ENCODE data around the gene DGCR6L.
"Not testable (repeated sequence)": the region's sequence is repeated elsewhere in the genome, so short reads cannot be mapped to it uniquely, and the experiment has no call there.

DGCR6L gene

DNA sequence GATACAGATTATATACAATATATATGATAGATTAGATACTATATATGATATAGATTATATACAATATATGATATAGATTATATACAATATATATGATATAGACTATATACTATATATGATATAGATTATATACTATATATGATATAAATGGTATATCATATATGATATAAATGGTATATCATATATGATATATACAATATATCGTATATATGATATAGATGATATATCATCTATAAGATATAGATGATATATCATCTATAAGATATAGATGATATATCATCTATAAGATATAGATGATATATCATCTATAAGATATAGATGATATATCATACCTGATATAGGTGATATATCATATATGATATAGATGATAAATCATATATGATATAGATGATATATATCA lies 16.7 kb upstream of the DGCR6L start:
- not testable (repeated sequence) for FAIRE-seq

DNA sequence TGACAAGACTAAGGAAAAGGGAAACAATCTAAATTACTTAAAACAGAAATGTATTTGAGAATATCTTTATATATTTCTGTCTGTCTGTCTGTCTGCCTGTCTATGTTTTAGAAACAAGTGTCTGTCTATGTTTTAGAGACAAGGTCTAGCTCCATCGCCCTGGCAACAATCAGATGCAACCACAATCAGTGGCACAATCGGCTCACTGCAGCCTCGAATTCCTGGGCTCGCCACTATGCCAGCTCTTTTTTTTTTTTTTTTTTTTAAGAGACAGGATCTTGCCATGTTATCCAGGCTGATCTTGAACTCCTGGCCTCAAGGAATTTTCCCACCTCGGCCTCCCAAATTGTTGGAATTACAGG lies 8.7 kb upstream of the DGCR6L start:
- FAIRE-seq; DNase-seq (ENCODE audit: insufficient read length, low spot score): not testable (repeated sequence)

More for the DNA sequence above, 16.7 kb upstream of the DGCR6L start:
- not testable (repeated sequence) for DNase-seq (ENCODE audit: insufficient read length, low spot score)

GRCh38 chr22:20325996-20326395 lies 6.1 kb upstream of the DGCR6L start:
- not testable (repeated sequence) for DNase-seq (ENCODE audit: insufficient read length, low spot score); FAIRE-seq

DNA sequence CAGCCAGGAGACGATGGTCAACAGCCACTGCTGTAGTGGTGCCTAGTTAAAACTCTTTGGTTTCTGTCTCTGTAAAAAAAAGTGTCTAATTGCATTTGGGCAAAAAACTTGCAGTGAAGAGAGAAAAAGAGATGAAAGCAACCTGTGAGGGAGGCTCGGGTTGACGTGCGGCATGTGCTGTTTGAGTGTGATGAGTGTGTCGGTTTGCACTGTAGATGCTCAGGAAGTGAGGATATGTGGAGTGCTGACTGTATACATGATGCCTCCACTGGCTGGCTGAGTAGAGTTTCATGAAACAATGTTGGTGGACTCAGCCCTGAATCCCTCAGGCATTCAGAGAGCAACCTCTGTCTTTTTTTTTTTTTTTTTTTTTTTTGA lies 4.3 kb upstream of the DGCR6L start:
- DNase-seq (ENCODE audit: insufficient read length, low spot score) = no peak
- no peak for FAIRE-seq

DNA sequence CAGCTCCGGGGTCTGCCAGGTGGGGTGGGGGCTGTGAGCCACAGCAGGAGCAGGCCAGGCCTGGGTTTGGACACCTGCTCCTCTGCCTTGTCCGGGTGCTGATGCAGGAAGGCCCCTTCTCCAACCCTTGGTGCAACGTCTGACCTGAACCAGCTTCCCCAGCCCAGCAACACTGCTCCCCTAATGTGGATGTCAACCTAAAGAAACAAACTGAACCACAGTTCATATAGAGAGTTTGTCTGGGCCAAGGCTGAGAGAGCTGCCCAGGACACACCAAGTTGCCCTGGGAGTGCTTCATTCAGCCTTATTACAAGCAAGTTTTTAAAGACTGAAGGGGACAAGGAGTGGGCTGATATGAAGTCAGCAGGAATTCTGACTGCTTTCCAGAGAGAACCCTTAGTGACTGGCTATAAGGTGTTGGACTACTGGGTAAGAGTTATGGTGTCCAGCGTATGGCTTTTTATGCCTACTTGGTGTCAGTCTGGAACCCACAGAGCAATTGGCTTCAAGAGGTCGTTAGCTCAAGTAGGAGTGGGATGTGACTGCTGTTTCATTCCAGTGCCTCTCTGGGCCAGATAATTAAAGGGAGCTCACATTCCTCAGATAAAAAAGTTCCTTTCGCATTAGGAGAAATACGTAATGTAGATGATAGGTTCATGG lies 1.8 kb upstream of the DGCR6L start:
- not testable (repeated sequence) for DNase-seq (ENCODE audit: insufficient read length, low spot score); FAIRE-seq

DNA sequence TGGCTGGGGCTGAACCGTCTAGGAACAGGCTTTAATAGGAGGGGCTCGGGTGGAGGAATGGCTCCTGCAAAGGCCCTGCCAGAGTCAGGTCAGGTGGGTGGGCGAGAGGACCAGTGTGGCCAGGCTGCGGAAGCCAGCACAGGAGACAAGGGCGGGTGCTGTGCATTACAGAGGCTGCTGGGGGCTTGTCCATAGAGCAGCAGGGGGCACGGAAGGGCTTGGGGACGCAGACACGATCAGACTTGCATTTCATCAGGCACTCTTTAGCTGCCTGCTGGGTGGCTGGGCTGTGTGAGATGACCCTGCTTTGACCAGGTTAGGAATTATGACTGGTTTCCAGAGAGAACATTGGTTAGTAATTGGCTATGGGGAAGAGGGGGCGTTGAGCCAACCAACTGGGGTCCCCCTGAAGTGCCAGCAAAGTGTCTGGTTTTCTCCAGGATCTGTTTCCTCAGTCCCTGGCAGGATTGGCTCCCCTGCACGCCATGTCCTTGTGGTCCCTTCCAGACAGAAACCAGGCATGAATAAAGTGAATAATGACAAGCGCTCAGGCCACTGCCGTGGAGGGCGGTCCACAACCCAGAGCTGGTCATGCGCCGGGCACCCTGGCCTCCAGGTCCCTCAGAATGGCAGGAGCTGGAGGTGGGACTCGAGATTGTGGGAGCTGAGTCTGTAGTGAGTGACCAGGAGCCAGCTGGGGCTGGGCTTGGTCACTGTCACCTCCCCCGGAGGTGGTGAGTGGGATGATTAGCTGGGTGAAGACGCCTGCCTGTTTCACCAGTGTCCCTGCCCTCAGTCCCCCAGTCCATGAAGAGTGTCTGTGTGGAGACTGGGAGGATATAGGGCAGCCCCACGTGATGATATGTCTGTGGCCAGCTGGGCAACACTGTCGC lies 1.0 kb upstream of the DGCR6L start:
- not testable (repeated sequence) for DNase-seq (ENCODE audit: insufficient read length, low spot score); FAIRE-seq

- DNase-seq (ENCODE audit: insufficient read length, low spot score) (no peak), FAIRE-seq (no peak)
Observed at GRCh38 chr22:20319041-20319744, 667 bp downstream of the DGCR6L start.

DNA sequence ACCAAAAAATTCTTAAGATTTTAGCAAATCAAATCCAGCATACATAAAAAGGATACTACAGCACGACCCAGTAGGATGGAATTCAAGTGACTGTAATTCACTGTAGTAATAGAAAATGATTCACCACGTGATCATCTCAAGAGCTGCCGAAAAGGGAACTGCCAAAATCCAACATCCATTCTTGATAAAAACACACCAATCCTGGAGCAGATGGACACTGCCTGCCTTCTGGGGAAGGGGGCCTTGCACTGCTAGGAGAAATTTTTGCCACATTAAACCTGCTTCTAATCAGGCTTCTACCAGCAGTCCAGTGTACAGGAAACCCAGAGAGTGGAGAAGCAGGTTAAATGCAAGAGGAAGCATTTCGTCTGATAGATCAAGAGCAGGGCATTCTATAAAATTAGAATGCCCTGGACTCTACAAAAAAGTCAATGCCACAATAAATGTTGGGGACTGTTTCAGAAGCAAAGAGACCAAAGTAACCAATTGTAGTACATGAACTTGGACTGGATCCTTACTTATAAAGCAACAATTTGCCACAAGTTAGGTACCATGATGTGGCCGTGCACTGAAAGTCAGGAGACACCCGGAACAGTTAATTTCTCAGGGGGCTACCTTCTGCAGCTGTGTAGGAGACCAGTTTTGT lies 1.7 kb downstream of the DGCR6L start:
- DNase-seq (ENCODE audit: insufficient read length, low spot score); FAIRE-seq: not testable (repeated sequence)

DNA sequence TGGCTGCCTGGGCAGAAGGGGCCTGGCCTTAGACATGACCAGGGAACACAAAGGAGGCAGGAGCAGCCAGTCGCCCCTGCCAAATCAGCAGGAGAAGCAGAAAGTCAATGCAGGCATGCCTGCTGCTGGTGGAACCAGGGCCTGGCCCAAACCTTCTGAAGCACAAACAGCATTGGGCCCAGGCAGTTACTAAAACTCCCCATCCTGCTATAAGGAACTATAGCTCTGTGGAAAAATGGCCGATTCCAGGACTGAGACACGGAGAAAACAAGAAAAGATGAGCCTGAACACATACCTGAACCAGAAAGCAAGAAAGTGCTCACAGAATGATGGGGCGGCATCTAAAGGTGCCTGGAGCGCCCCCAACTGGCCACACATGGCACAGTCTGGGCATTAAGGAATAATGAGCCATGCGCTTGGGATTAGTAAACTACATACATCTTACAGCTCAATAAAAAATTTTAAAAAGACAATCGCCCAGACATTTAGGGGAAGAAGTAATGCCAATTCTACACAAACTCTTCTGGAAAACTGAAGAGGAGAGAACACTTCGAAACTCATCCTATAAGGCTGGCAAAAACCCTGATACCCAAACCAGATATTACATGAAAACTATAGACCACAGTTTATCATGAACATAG lies 2.3 kb downstream of the DGCR6L start:
- not testable (repeated sequence) for DNase-seq (ENCODE audit: insufficient read length, low spot score)

DNA sequence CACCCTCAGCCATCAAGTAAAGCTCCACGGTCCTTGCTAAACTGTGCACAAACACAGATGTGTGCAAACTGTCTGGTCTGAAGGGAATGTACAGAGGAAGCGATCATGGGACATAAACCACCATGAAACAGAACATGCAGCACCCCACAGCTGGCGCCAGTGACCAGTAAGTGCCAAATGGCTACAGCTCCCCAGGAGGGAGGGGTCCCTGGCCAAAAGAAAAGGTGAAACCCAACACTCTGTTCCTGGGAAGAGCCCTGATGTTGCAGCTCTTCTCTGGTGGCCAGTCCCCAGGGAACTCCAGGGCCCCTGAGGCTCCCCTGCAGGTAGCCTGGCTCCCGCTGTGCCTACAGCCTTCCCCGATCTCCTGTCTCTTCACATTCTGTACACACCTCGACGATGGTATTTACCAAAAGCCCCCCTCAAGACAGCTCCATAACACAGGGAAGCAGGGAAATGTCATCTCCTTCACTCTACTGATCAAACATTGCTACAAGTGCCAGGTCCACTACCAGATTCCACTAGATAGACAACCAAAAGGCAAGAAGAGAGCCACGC lies 2.9 kb downstream of the DGCR6L start:
- DNase-seq (ENCODE audit: insufficient read length, low spot score) (no peak), FAIRE-seq (no peak)

More for the DNA sequence above, 2.3 kb downstream of the DGCR6L start:
- FAIRE-seq = peak; percentile 90

GRCh38 chr22:20316217-20316843 lies 3.5 kb downstream of the DGCR6L start:
- DNase-seq (ENCODE audit: insufficient read length, low spot score) (no peak), FAIRE-seq (no peak)

GRCh38 chr22:20315337-20316216 lies 4.3 kb downstream of the DGCR6L start:
- DNase-seq (ENCODE audit: insufficient read length, low spot score) = no peak
- FAIRE-seq = no peak

DNA sequence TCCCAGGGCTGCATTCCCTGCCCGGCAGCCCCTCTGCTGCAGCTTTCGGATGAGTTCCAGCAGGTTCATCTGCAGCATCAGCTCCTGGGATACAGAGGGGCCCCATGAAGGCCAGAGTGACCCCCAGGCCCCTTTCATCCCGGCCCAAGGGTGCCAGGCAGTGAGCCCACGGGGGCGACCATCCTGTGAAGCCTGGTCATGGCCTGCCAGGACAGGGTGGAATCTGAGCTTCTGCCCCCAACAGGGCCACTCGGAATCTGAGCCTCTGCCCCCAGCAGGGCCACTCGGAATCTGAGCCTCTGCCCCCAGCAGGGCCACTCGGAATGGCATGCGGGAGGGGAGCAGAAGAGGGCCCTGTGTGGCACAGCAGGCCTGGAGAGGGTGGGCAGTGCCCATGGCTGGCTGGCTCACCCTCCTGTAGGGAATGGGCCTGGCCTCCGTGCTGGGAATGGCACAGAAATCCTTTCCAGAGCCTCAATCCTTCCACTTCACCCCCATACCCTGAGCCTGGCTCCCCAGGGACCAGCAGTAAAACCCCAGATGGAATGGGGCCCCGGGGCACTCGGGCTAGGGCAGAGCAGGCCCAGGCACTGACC lies 5.0 kb downstream of the DGCR6L start:
- not testable (repeated sequence) for FAIRE-seq; DNase-seq (ENCODE audit: insufficient read length, low spot score)

DNA sequence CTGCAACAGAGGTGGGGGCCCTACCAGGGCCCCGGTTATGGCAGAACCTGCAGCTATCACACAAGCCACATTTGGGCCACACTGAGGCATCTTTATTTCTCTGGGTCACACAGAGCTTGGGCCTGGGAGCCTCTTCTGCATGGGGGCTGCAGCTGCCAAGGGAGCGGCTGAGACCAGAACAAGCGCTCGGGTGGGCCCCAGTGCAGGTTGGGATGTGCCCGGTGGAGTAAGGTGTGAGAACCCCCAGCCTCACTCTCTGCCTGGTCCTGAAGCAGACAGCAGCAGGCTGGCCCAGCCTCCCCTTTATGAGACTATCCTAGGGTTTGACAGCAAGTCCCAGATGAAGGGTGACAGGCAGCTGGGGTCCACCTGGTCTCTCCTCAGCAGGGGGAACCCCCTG lies 5.7 kb downstream of the DGCR6L start:
- FAIRE-seq; DNase-seq (ENCODE audit: insufficient read length, low spot score): not testable (repeated sequence)

DNA sequence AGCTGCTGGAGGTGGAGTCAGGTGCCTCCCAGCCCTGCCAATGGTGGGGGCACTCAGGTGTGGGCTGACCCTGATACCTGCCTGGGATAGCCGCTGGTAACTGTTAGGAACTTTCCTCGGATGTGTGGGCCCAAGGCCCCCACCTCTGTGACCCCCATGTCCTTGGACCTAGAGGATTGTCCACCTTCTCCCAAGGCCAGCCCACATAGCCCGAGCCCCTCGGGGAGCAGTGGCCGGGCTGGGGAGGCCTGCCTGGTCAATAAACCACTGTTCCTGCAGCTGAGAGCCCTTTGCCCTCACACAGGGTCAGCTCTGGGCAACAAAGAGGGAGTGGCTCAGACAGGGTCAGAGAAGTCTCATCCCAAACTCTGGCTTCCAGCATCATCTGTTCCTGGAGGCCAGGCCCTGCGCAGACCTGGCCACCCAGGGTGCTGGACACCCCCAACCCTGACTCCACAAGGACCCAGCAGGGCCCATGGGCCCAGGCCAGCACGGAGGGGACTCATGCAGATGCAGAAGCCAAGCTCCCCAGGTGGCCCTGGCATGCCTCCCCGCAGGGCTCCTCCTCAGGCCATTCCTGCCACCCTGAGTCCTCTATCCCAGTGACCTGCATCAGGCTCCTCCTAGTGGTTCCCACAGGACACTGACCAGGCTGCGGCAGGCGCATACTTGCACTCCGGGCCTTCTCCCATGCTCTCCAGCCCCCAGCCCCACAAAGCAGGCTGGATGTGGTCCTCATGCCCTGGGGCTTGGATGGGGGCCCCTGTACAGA lies 6.4 kb downstream of the DGCR6L start:
- DNase-seq (ENCODE audit: insufficient read length, low spot score); FAIRE-seq: not testable (repeated sequence)

- no peak for FAIRE-seq
- no peak for DNase-seq (ENCODE audit: insufficient read length, low spot score)
Observed at GRCh38 chr22:20312396-20313191, 7.3 kb downstream of the DGCR6L start.

Data from GM19239 (cell line).